Measurements from ENCODE around the gene DDX11. TPM values are rescaled to one million over a fixed set of nuclear protein-coding genes. Genes with fewer than 3 reads are reported as not detected.
"Not testable (repeated sequence)": the region's sequence is repeated elsewhere in the genome, so short reads cannot be mapped to it uniquely, and the experiment has no call there.

Gene DDX11
- polyA plus RNA-seq, 1 of the 3 experiments (the other 2 are of a cell fraction): 33.4 TPM

DNA sequence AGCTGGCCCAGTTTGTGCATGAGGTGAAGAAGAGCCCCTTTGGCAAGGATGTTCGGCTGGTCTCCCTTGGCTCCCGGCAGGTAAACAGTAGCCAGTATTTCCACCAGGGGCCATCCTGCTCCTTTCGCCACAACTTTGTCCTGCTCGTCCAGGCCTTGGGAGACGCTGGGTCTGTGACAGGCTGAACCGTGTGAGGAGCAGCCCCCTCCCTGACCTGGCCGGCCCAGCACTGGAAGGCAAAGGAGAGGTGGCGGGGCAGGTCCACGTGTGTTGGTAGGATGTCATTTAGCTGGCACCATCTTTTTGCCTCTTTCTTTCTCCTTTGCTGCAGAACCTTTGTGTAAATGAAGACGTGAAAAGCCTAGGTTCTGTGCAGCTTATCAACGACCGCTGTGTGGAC lies 15.4 kb downstream of the DDX11 start:
- Histone ChIP-seq H3K9me2 (no peaks in the 10 kb centered on the region), H2AFZ (ENCODE audit: low read depth) (no peak overlapping the region), H3K36me3 (replicated peaks in 1 of 2; ENCODE audit: control insufficient read depth in 1 of 2, insufficient read depth in 2 of 2, low read length in 1 of 2) (peaks cover 0 to 8% of the 10 kb centered on the region in 2 experiments), H3K27me3 (ENCODE audit: insufficient read depth) (no peaks in the 10 kb centered on the region), H4K20me1 (ENCODE audit: insufficient read depth) (no peaks in the 10 kb centered on the region), H3K9me3 (no peaks in the 10 kb centered on the region), H3K79me2 (ENCODE audit: insufficient read depth) (no peaks in the 10 kb centered on the region), H3K27ac (ENCODE audit: low read depth in 2 of 2, low read length in 1 of 2) (no peak overlapping the region), H3F3A (replicated peaks; ENCODE audit: insufficient read depth) (no peaks in the 10 kb centered on the region), H3K4me2 (no peak overlapping the region), H3K9ac (no peak overlapping the region), H3K4me3 (ENCODE audit: low read depth in 2 of 2, low read length in 1 of 2) (no peak overlapping the region), H3K4me1 (ENCODE audit: control insufficient read depth in 1 of 2, insufficient read depth in 2 of 2, low read depth in 1 of 2, low read length in 1 of 2) (no peaks in the 10 kb centered on the region)
- WGBS (ENCODE audit: low lambda C conversion rate): 84% methylated on average over 10 of the region's 12 CpGs
- no peak for DNase-seq
- POLR2A ChIA-PET: no interaction called here
- CTCF ChIA-PET: no interaction called here
- TF ChIP-seq, protein P1, sequence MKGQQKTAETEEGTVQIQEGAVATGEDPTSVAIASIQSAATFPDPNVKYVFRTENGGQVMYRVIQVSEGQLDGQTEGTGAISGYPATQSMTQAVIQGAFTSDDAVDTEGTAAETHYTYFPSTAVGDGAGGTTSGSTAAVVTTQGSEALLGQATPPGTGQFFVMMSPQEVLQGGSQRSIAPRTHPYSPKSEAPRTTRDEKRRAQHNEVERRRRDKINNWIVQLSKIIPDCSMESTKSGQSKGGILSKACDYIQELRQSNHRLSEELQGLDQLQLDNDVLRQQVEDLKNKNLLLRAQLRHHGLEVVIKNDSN (IDR thresholded peaks at IDR 0.05; ENCODE audit: borderline replicate concordance, low read depth): no peak
- TF ChIP-seq JUND (IDR thresholded peaks at IDR 0.05) (no peak), GATA2 (CRISPR knock-in tag; IDR thresholded peaks at IDR 0.05) (no peak), YY1 (IDR thresholded peaks at IDR 0.05; ENCODE audit: low read depth) (no peak), SMC3 (IDR thresholded peaks at IDR 0.05; ENCODE audit: low read depth, low read length) (no peak), SIN3A (IDR thresholded peaks at IDR 0.05; ENCODE audit: borderline replicate concordance, low read depth, low read length) (no peak)
- TF ChIP-seq, protein P2, sequence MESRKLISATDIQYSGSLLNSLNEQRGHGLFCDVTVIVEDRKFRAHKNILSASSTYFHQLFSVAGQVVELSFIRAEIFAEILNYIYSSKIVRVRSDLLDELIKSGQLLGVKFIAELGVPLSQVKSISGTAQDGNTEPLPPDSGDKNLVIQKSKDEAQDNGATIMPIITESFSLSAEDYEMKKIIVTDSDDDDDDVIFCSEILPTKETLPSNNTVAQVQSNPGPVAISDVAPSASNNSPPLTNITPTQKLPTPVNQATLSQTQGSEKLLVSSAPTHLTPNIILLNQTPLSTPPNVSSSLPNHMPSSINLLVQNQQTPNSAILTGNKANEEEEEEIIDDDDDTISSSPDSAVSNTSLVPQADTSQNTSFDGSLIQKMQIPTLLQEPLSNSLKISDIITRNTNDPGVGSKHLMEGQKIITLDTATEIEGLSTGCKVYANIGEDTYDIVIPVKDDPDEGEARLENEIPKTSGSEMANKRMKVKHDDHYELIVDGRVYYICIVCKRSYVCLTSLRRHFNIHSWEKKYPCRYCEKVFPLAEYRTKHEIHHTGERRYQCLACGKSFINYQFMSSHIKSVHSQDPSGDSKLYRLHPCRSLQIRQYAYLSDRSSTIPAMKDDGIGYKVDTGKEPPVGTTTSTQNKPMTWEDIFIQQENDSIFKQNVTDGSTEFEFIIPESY (IDR thresholded peaks at IDR 0.05; ENCODE audit: borderline replicate concordance, low read depth): no peak
- TF ChIP-seq, protein P3, sequence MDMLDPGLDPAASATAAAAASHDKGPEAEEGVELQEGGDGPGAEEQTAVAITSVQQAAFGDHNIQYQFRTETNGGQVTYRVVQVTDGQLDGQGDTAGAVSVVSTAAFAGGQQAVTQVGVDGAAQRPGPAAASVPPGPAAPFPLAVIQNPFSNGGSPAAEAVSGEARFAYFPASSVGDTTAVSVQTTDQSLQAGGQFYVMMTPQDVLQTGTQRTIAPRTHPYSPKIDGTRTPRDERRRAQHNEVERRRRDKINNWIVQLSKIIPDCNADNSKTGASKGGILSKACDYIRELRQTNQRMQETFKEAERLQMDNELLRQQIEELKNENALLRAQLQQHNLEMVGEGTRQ (IDR thresholded peaks at IDR 0.05; ENCODE audit: borderline replicate concordance, low read depth, low read length): no peak
- TF ChIP-seq, protein P4, sequence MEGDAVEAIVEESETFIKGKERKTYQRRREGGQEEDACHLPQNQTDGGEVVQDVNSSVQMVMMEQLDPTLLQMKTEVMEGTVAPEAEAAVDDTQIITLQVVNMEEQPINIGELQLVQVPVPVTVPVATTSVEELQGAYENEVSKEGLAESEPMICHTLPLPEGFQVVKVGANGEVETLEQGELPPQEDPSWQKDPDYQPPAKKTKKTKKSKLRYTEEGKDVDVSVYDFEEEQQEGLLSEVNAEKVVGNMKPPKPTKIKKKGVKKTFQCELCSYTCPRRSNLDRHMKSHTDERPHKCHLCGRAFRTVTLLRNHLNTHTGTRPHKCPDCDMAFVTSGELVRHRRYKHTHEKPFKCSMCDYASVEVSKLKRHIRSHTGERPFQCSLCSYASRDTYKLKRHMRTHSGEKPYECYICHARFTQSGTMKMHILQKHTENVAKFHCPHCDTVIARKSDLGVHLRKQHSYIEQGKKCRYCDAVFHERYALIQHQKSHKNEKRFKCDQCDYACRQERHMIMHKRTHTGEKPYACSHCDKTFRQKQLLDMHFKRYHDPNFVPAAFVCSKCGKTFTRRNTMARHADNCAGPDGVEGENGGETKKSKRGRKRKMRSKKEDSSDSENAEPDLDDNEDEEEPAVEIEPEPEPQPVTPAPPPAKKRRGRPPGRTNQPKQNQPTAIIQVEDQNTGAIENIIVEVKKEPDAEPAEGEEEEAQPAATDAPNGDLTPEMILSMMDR (IDR thresholded peaks at IDR 0.05): no peak

DNA sequence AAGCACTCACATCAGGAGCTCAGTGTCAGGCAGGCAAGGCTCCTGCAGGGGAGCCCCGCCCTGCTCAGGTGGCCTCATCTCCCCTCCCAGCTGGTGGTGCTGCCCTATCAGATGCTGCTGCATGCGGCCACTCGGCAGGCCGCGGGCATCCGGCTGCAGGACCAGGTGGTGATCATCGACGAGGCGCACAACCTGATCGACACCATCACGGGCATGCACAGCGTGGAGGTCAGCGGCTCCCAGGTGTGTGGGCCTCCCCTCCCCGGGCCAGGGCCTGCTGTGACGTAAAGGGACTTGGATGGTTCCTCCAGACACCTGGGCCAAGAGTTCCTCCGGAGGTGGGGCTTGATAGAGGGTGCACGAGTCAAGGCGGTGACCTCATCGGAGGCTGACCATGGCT lies 18.0 kb downstream of the DDX11 start:
- H3K79me2 ChIP-seq (ENCODE audit: insufficient read depth); H2AFZ ChIP-seq (ENCODE audit: low read depth); H3K4me1 ChIP-seq (ENCODE audit: control insufficient read depth in 1 of 2, insufficient read depth in 2 of 2, low read depth in 1 of 2, low read length in 1 of 2); H3K4me2 ChIP-seq; H3F3A ChIP-seq (replicated peaks; ENCODE audit: insufficient read depth); CTCF ChIA-PET; H3K9me2 ChIP-seq; H3K36me3 ChIP-seq (replicated peaks in 1 of 2; ENCODE audit: control insufficient read depth in 1 of 2, insufficient read depth in 2 of 2, low read length in 1 of 2); H3K4me3 ChIP-seq (ENCODE audit: low read depth in 2 of 2, low read length in 1 of 2); H4K20me1 ChIP-seq (ENCODE audit: insufficient read depth); DNase-seq; H3K9ac ChIP-seq; H3K27ac ChIP-seq (ENCODE audit: low read depth in 2 of 2, low read length in 1 of 2); H3K9me3 ChIP-seq; H3K27me3 ChIP-seq (ENCODE audit: insufficient read depth); POLR2A ChIA-PET: not testable (repeated sequence)
- WGBS (ENCODE audit: low lambda C conversion rate): 85% methylated on average over 8 of the region's 19 CpGs

DNA sequence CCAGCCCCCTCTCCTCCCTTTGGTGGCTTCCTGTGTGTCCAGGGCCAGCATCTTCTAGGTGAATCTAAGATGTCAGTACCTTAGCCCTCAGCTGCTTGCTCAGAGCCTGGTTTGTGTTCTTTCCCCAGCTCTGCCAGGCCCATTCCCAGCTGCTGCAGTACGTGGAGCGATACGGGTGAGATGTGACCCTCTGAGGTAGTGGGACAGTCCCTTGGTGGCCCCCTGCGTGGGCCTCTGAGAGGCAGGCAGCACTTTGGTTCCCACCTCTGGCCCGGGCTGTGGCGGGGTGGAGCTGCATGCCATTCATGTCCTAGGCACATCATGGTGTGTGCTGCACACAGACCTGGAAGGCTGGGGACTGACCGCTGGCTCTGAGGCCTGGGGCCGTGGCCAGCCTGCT lies 19.1 kb downstream of the DDX11 start:
- H3F3A ChIP-seq (replicated peaks; ENCODE audit: insufficient read depth); H3K9me3 ChIP-seq; H3K79me2 ChIP-seq (ENCODE audit: insufficient read depth); H3K9me2 ChIP-seq; H3K27me3 ChIP-seq (ENCODE audit: insufficient read depth); H4K20me1 ChIP-seq (ENCODE audit: insufficient read depth); H3K27ac ChIP-seq (ENCODE audit: low read depth in 2 of 2, low read length in 1 of 2); H3K36me3 ChIP-seq (replicated peaks in 1 of 2; ENCODE audit: control insufficient read depth in 1 of 2, insufficient read depth in 2 of 2, low read length in 1 of 2); H3K9ac ChIP-seq; H3K4me2 ChIP-seq; H2AFZ ChIP-seq (ENCODE audit: low read depth); CTCF ChIA-PET; DNase-seq; H3K4me3 ChIP-seq (ENCODE audit: low read depth in 2 of 2, low read length in 1 of 2); POLR2A ChIA-PET; H3K4me1 ChIP-seq (ENCODE audit: control insufficient read depth in 1 of 2, insufficient read depth in 2 of 2, low read depth in 1 of 2, low read length in 1 of 2): not testable (repeated sequence)
- WGBS (ENCODE audit: low lambda C conversion rate): 100% methylated on average over 4 of the region's 8 CpGs

DNA sequence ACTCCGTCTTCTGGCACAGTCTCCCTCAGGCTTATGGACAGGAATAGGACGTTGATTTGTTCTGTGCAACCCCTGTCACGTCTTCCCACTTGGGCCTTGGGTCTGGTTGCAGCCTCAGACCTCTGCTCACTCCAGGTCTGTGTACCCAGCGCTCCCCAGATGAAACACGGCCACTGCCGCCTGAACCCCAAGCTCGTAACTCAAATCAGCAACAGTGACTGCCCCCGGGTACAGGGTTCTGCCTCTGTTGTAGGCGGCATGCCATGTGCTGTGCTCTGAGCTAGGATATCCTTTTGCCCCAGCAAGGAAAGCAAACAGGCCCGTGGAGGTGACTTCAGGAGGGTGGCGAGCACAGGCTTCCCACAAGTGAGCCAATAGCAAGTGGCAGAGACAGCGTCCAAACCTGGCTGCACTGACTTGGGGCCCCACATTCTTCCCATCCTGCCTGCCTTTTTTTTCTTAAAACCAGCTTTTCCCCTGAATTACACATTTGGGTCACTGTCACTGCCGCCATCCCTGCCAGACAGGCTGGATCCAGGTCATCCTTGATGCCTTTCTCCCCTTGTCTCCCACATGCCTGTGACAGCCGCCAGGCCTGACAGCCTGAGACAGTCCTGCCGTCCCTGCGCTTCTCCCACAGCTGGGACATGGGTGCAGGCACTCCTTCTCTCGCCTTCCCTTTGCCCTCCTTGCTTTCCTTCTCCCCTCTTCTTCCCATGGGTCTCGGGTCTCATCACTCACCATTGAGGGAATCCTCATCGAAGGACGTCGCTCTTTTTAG lies 21.6 kb downstream of the DDX11 start:
- WGBS (ENCODE audit: low lambda C conversion rate): 86% methylated on average over 20 of the region's 21 CpGs
- H3K79me2 ChIP-seq (ENCODE audit: insufficient read depth); H3K36me3 ChIP-seq (replicated peaks in 1 of 2; ENCODE audit: control insufficient read depth in 1 of 2, insufficient read depth in 2 of 2, low read length in 1 of 2); H3K27ac ChIP-seq (ENCODE audit: low read depth in 2 of 2, low read length in 1 of 2); H3K9me2 ChIP-seq; H4K20me1 ChIP-seq (ENCODE audit: insufficient read depth); DNase-seq; H3K4me3 ChIP-seq (ENCODE audit: low read depth in 2 of 2, low read length in 1 of 2); H3K27me3 ChIP-seq (ENCODE audit: insufficient read depth); H3K4me1 ChIP-seq (ENCODE audit: control insufficient read depth in 1 of 2, insufficient read depth in 2 of 2, low read depth in 1 of 2, low read length in 1 of 2); H3F3A ChIP-seq (replicated peaks; ENCODE audit: insufficient read depth); H2AFZ ChIP-seq (ENCODE audit: low read depth); H3K4me2 ChIP-seq; H3K9me3 ChIP-seq; H3K9ac ChIP-seq: not testable (repeated sequence)
- ChIA-PET CTCF (interaction anchor here (0.6 kb wide), 1 partner anchor 376 kb away, joined by 4 read pairs; no protein-coding TSS in a partner anchor), POLR2A (interaction anchor here (0.7 kb wide), 1 partner anchor 111 kb away, joined by 3 read pairs; no protein-coding TSS in a partner anchor)

Measured in SK-N-SH (cell line).